Measurements from ENCODE around the gene TANGO2.
A peak's percentile ranks its signal among the peaks of the same experiment; 100 is the strongest.

TANGO2 gene

GRCh38 chr22:19983741-19984140, 37.2 kb upstream of the TANGO2 start:
- DNase-seq = no peak

GRCh38 chr22:19984201-19984753, 36.6 kb upstream of the TANGO2 start:
- DNase-seq = no peak

GRCh38 chr22:19984851-19985811, 35.8 kb upstream of the TANGO2 start:
- DNase-seq = no peak

- DNase-seq = no peak
Measured at GRCh38 chr22:19986011-19986409, 34.9 kb upstream of the TANGO2 start.

- DNase-seq = peak; percentile 89
Measured at GRCh38 chr22:19986410-19987341, 34.2 kb upstream of the TANGO2 start.

- no peak for DNase-seq
Measured at GRCh38 chr22:19987394-19988306, 33.3 kb upstream of the TANGO2 start.

- DNase-seq = no peak
Measured at GRCh38 chr22:19988331-19988808, 32.5 kb upstream of the TANGO2 start.

- no peak for DNase-seq
Measured at GRCh38 chr22:19988965-19989724, 31.8 kb upstream of the TANGO2 start.

GRCh38 chr22:19989725-19990067, 31.2 kb upstream of the TANGO2 start:
- DNase-seq = no peak

- no peak for DNase-seq
Measured at GRCh38 chr22:19990188-19990587, 30.7 kb upstream of the TANGO2 start.

- DNase-seq = no peak
Measured at GRCh38 chr22:19990609-19991394, 30.1 kb upstream of the TANGO2 start.

- no peak for DNase-seq
Measured at GRCh38 chr22:19991395-19991644, 29.6 kb upstream of the TANGO2 start.

GRCh38 chr22:19991645-19992451, 29.1 kb upstream of the TANGO2 start:
- no peak for DNase-seq

GRCh38 chr22:19992481-19992911, 28.4 kb upstream of the TANGO2 start:
- no peak for DNase-seq

GRCh38 chr22:19992921-19993355, 28.0 kb upstream of the TANGO2 start:
- DNase-seq = no peak

- no peak for DNase-seq
Measured at GRCh38 chr22:19993926-19994325, 27.0 kb upstream of the TANGO2 start.

- no peak for DNase-seq
Measured at GRCh38 chr22:19994851-19995610, 25.9 kb upstream of the TANGO2 start.

- DNase-seq = no peak
Measured at GRCh38 chr22:19995611-19996339, 25.1 kb upstream of the TANGO2 start.
